NCI-H82 (cell line): Measurements from ENCODE around the gene SDHB.

Experiments used
- DNase-seq: peaks from one replicate; lab custom pipeline; 2025; lab: John Stamatoyannopoulos, UW

Gene SDHB

GRCh38 chr1:16969057-16969611 lies 84.7 kb downstream of the SDHB start:
- no peak for DNase-seq
